Keratinocyte (primary cell): ENCODE results near the gene STARD5. TPM values are rescaled to one million over a fixed set of nuclear protein-coding genes. Genes with fewer than 3 reads are reported as not detected.

Source experiments
- DNase-seq: peaks from one replicate; pipeline ENCODE4 v3.0.0-alpha.2; 2011; ENCODE audit warnings: low read depth, missing footprints, low spot score
- FAIRE-seq: peaks from 2 replicates; lab custom pipeline; 2011; peaks lifted over from hg19 to GRCh38; lab: Jason Lieb, UNC
- H2AFZ ChIP-seq: 2 replicates; pipeline ENCODE4 v1.6.0; 2012; ENCODE audit warnings: low read length, control low read depth, inconsistent platforms; ENCODE audit not compliant: control insufficient read depth
- H3K27ac ChIP-seq: 2 replicates; pipeline ENCODE4 v1.5.1; 2011; ENCODE audit warnings: low read length; ENCODE audit not compliant: control insufficient read depth, insufficient read depth
- H3K27me3 ChIP-seq: 3 replicates; pipeline ENCODE4 v1.6.0; 2011; ENCODE audit warnings: low read length; ENCODE audit not compliant: control insufficient read depth, insufficient read depth; ENCODE audit errors: extremely low read depth
- H3K36me3 ChIP-seq, 2 experiments: 2 replicates in 1 of 2; 3 replicates in 1 of 2; pipeline ENCODE4 v1.5.1; 2011; ENCODE audit warnings: low read length in 2 of 2, mild to moderate bottlenecking in 1 of 2; ENCODE audit not compliant: control insufficient read depth in 2 of 2, insufficient read depth in 2 of 2; ENCODE audit errors: extremely low read depth in 1 of 2
- H3K4me1 ChIP-seq: 3 replicates; pipeline ENCODE4 v1.5.1; 2011; ENCODE audit warnings: low read length; ENCODE audit not compliant: control insufficient read depth, insufficient read depth; ENCODE audit errors: extremely low read depth
- H3K4me2 ChIP-seq: 3 replicates; pipeline ENCODE4 v1.6.0; 2011; ENCODE audit warnings: low read depth, low read length; ENCODE audit not compliant: control insufficient read depth, insufficient read depth; ENCODE audit errors: extremely low read depth
- H3K4me3 ChIP-seq, 3 experiments: fragments of 200-600 bp in 1 of 3; sonication (generic) in 1 of 3; 2 replicates in 2 of 3; 3 replicates in 1 of 3; pipeline ENCODE4 v1.5.1; 2011 to 2016; ENCODE audit warnings: low read length in 3 of 3, mild to moderate bottlenecking in 3 of 3, control low read depth in 2 of 3, inconsistent platforms in 1 of 3, low read depth in 1 of 3, mixed read lengths in 1 of 3, mixed run types in 1 of 3, moderate library complexity in 1 of 3; ENCODE audit not compliant: control insufficient read depth in 2 of 3, insufficient read depth in 2 of 3; ENCODE audit errors: extremely low read depth in 1 of 3
- H3K79me2 ChIP-seq: 2 replicates; pipeline ENCODE4 v1.6.0; 2012; ENCODE audit warnings: low read length; ENCODE audit not compliant: control insufficient read depth, insufficient read depth
- H3K9ac ChIP-seq: 3 replicates; pipeline ENCODE4 v1.6.0; 2011; ENCODE audit warnings: low read length; ENCODE audit not compliant: control insufficient read depth, insufficient read depth; ENCODE audit errors: extremely low read depth
- H3K9me1 ChIP-seq: 3 replicates; pipeline ENCODE4 v1.6.0; 2011; ENCODE audit warnings: low read length; ENCODE audit not compliant: control insufficient read depth, insufficient read depth; ENCODE audit errors: extremely low read depth
- H3K9me3 ChIP-seq: 2 replicates; pipeline ENCODE4 v1.5.1; 2012; ENCODE audit warnings: low read depth, low read length; ENCODE audit not compliant: control insufficient read depth
- H4K20me1 ChIP-seq: 3 replicates; pipeline ENCODE4 v1.6.0; 2011; ENCODE audit warnings: low read length; ENCODE audit not compliant: control insufficient read depth, insufficient read depth; ENCODE audit errors: extremely low read depth
- EZH2 ChIP-seq: IDR thresholded peaks from one replicate; pipeline ENCODE4 v1.6.1; 2012; ENCODE audit warnings: inconsistent platforms, mild to moderate bottlenecking, low read length, moderate library complexity
- dilution Hi-C: fragments of 300-500 bp; cut with MboI; formaldehyde crosslinking; loops from one replicate; pipeline ENCODE4 v1.7.0; 2020; ENCODE audit warnings: low sequenced_read_pairs; ENCODE audit not compliant: extremely low pct_ligation_motif_present
- polyA plus RNA-seq, 5 experiments: library from polyadenylated mRNA; depleted of rRNA in 3 of 5; stranded (reverse) in 3 of 5; stranded (forward) in 1 of 5; unstranded in 1 of 5; fragments of >200 nt; gene quantifications; 1 replicate in 1 of 5; 2 replicates in 3 of 5; 3 replicates in 1 of 5; pipeline versions ENCODE4 v1.2.1 to v1.2.3, GENCODE V29; 2011 to 2012; ENCODE audit warnings: missing spikeins in 2 of 5, low read depth in 1 of 5, low replicate concordance in 1 of 5
- TF ChIP-seq, protein P1 (sequence below), 3 experiments: IDR thresholded peaks in 1 of 3; conservative IDR thresholded peaks in 1 of 3; optimal IDR thresholded peaks in 1 of 3; 2 replicates in 2 of 3; 3 replicates in 1 of 3; pipeline versions ENCODE3 to v1.5.1; 2011; ENCODE audit warnings: low read length in 3 of 3, mild to moderate bottlenecking in 3 of 3, moderate library complexity in 2 of 3, control low read depth in 1 of 3, inconsistent platforms in 1 of 3; ENCODE audit not compliant: insufficient read depth in 2 of 3; ENCODE audit errors: extremely low read depth in 1 of 3

Gene STARD5
- polyA plus RNA-seq, 1 donor (not counting 4 experiments of a cell fraction or from before 2014, with no cell fraction given) = 38.8 TPM

- Histone ChIP-seq H3K4me2 (no peak overlapping the region), H2AFZ (no peak overlapping the region), H3K9ac (no peak overlapping the region), H3K4me1 (no peaks in the 10 kb centered on the region), H3K79me2 (no peaks in the 10 kb centered on the region), H3K36me3 (no peaks in the 10 kb centered on the region), H3K27me3 (no peaks in the 10 kb centered on the region), H3K27ac (no peak overlapping the region), H3K9me1 (no peaks in the 10 kb centered on the region), H3K9me3 (no peaks in the 10 kb centered on the region), H4K20me1 (no peaks in the 10 kb centered on the region), H3K4me3 (no peak overlapping the region)
- peak; percentile 95 for FAIRE-seq
- dilution Hi-C loops = no loop called here
- TF ChIP-seq, protein P1, sequence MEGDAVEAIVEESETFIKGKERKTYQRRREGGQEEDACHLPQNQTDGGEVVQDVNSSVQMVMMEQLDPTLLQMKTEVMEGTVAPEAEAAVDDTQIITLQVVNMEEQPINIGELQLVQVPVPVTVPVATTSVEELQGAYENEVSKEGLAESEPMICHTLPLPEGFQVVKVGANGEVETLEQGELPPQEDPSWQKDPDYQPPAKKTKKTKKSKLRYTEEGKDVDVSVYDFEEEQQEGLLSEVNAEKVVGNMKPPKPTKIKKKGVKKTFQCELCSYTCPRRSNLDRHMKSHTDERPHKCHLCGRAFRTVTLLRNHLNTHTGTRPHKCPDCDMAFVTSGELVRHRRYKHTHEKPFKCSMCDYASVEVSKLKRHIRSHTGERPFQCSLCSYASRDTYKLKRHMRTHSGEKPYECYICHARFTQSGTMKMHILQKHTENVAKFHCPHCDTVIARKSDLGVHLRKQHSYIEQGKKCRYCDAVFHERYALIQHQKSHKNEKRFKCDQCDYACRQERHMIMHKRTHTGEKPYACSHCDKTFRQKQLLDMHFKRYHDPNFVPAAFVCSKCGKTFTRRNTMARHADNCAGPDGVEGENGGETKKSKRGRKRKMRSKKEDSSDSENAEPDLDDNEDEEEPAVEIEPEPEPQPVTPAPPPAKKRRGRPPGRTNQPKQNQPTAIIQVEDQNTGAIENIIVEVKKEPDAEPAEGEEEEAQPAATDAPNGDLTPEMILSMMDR (optimal IDR thresholded peaks at IDR 0.05 in 1 of 3, IDR thresholded peaks at IDR 0.05 in 1 of 3, conservative IDR thresholded peaks at IDR 0.05 in 1 of 3; ENCODE audit: extremely low read depth in 1 of 3, insufficient read depth in 2 of 3, low read length in 3 of 3) = peak; percentile 87 to 100 (median 88)
- no peak for TF ChIP-seq EZH2
- DNase-seq = no peak
These were observed 48.8 kb downstream of the STARD5 start for GRCh38 chr15:81274931-81275707.

DNA sequence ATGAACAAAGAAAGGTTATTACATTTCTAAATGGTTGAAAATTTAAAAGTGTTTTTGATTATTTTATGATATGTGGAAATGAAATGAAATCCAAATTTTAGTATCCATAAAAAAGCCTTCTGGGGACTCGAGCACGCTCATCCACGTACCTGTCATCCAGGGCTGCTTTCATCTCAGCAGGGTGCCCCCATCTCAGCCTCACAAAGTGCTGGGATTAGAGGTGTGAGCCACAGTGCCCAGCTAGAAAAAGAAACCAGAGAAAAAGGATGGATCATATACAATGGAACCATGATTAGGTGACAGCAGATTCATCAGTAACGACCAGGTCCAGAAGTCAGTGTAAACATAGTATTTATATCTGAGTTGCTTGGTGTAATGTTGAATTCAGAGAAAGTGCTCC is 49.7 kb downstream of the STARD5 start:
- H4K20me1 ChIP-seq = no peaks in the 10 kb centered on the region
- H3K4me3 ChIP-seq = no peak overlapping the region
- TF ChIP-seq, protein P1 (optimal IDR thresholded peaks at IDR 0.05 in 1 of 3, IDR thresholded peaks at IDR 0.05 in 1 of 3, conservative IDR thresholded peaks at IDR 0.05 in 1 of 3; ENCODE audit: extremely low read depth in 1 of 3, insufficient read depth in 2 of 3, low read length in 3 of 3) = no peak
- TF ChIP-seq EZH2 = no peak
- no peak overlapping the region for H3K4me2 ChIP-seq
- no peak for FAIRE-seq
- no peak overlapping the region for H3K27ac ChIP-seq
- no peaks in the 10 kb centered on the region for H3K79me2 ChIP-seq
- H3K27me3 ChIP-seq = no peaks in the 10 kb centered on the region
- no peak overlapping the region for H2AFZ ChIP-seq
- dilution Hi-C loops = no loop called here
- no peaks in the 10 kb centered on the region for H3K9me3 ChIP-seq
- H3K9ac ChIP-seq = no peak overlapping the region
- no peaks in the 10 kb centered on the region for H3K4me1 ChIP-seq
- DNase-seq = no peak
- H3K36me3 ChIP-seq = no peaks in the 10 kb centered on the region
- no peaks in the 10 kb centered on the region for H3K9me1 ChIP-seq
